Naive thymus-derived CD4-positive, alpha-beta T cell (primary cell): ENCODE results near the gene KDM2A. TPM values are rescaled to one million over a fixed set of nuclear protein-coding genes. Genes with fewer than 3 reads are reported as not detected.

Experiments used
- ATAC-seq: fragments of 150-1000 bp; cut with Tn5 transposase; 2 replicates; pipeline ENCODE4 v1.10.0; 2021; ENCODE audit warnings: mild to moderate bottlenecking, moderate library complexity
- CTCF ChIA-PET: fragments of 350-600 bp; sonication (Branson Sonifier 250); formaldehyde crosslinking; loops from one replicate; lab custom pipeline; 2021; ENCODE audit warnings: antibody characterized with exemption; lab: Charles Lee
- POLR2A ChIA-PET: fragments of 350-600 bp; sonication (Branson Sonifier 250); formaldehyde crosslinking; loops from one replicate; lab custom pipeline; 2021; ENCODE audit warnings: antibody characterized with exemption, inconsistent platforms; lab: Charles Lee
- DNase-seq, 9 donors: peaks; one replicate each; pipeline versions ENCODE4 v3.0.0 to v3.0.0-alpha.2; 2020 to 2022; ENCODE audit warnings: mixed read lengths in 1 of 9
- H3K27ac ChIP-seq: one replicate; pipeline ENCODE4 v1.7.0; 2013; ENCODE audit warnings: mild to moderate bottlenecking, low read depth, low read length, moderate library complexity
- H3K27me3 ChIP-seq, 2 donors: one replicate each; pipeline ENCODE4 v1.7.0; 2013; ENCODE audit warnings: low read length in 2 of 2, mild to moderate bottlenecking in 2 of 2, moderate library complexity in 2 of 2; ENCODE audit not compliant: control insufficient read depth in 2 of 2, insufficient read depth in 2 of 2
- H3K36me3 ChIP-seq, 3 experiments: 1 replicate in 2 of 3; 2 replicates in 1 of 3; pipeline ENCODE4 v1.7.0; 2013; ENCODE audit warnings: low read length in 3 of 3, mild to moderate bottlenecking in 3 of 3, moderate library complexity in 1 of 3; ENCODE audit not compliant: insufficient read depth in 3 of 3, control insufficient read depth in 2 of 3
- H3K4me1 ChIP-seq, 2 donors: one replicate each; pipeline ENCODE4 v1.7.0; 2013; ENCODE audit warnings: low read length in 2 of 2, mild to moderate bottlenecking in 2 of 2, moderate library complexity in 1 of 2; ENCODE audit not compliant: control insufficient read depth in 2 of 2, insufficient read depth in 2 of 2
- H3K4me3 ChIP-seq: 2 replicates; pipeline ENCODE4 v1.7.0; 2013; ENCODE audit warnings: mild to moderate bottlenecking, low read length
- H3K9me3 ChIP-seq, 3 experiments: 1 replicate in 2 of 3; 2 replicates in 1 of 3; pipeline ENCODE4 v1.7.0; 2013; ENCODE audit warnings: low read length in 3 of 3; ENCODE audit not compliant: control insufficient read depth in 2 of 3
- H3K27ac Mint-ChIP-seq, 9 donors: one replicate each; pipeline ENCODE4 v1.8.0; 2020 to 2022; ENCODE audit warnings: mixed read lengths in 9 of 9, mild to moderate bottlenecking in 8 of 9, moderate library complexity in 5 of 9, inconsistent platforms in 2 of 9
- H3K27me3 Mint-ChIP-seq, 5 donors: one replicate each; pipeline ENCODE4 v1.8.0; 2021 to 2022; ENCODE audit warnings: mixed read lengths in 5 of 5, mild to moderate bottlenecking in 1 of 5
- H3K36me3 Mint-ChIP-seq, 5 donors: one replicate each; pipeline ENCODE4 v1.8.0; 2020 to 2022; ENCODE audit warnings: mixed read lengths in 5 of 5, mild to moderate bottlenecking in 3 of 5, inconsistent platforms in 1 of 5
- H3K4me1 Mint-ChIP-seq, 7 donors: one replicate each; pipeline ENCODE4 v1.8.0; 2020 to 2022; ENCODE audit warnings: mixed read lengths in 7 of 7, mild to moderate bottlenecking in 3 of 7, inconsistent platforms in 1 of 7
- H3K4me3 Mint-ChIP-seq, 10 donors: one replicate each; pipeline ENCODE4 v1.8.0; 2020 to 2022; ENCODE audit warnings: mild to moderate bottlenecking in 10 of 10, mixed read lengths in 10 of 10, moderate library complexity in 6 of 10, inconsistent platforms in 2 of 10
- H3K9me3 Mint-ChIP-seq, 11 donors: one replicate each; pipeline ENCODE4 v1.8.0; 2020 to 2022; ENCODE audit warnings: mixed read lengths in 11 of 11, mild to moderate bottlenecking in 4 of 11, inconsistent platforms in 1 of 11, moderate library complexity in 1 of 11
- intact Hi-C, 2 donors: fragments of 100-400 bp; cut with micrococcal nuclease; formaldehyde crosslinking; loops; one replicate each; pipeline ENCODE4 v1.15.1; 2023
- polyA plus RNA-seq, 2 donors: library from polyadenylated mRNA; unstranded; fragments of 300-500 nt; fragmentation: Illumina TruSeq; gene quantifications; one replicate each; pipeline ENCODE4 v1.2.3, GENCODE V29; 2021
- total RNA-seq, 6 experiments: library from RNA in 5 of 6; stranded (reverse) in 5 of 6; gene quantifications; 1 replicate in 5 of 6; 2 replicates in 1 of 6; pipeline ENCODE4 v1.2.3 and lab custom pipeline; 2021 to 2026

The KDM2A gene
- total and polyA plus RNA-seq, 7 experiments from 2014 or later, result 8.7 to 298 (median 223) TPM

DNA sequence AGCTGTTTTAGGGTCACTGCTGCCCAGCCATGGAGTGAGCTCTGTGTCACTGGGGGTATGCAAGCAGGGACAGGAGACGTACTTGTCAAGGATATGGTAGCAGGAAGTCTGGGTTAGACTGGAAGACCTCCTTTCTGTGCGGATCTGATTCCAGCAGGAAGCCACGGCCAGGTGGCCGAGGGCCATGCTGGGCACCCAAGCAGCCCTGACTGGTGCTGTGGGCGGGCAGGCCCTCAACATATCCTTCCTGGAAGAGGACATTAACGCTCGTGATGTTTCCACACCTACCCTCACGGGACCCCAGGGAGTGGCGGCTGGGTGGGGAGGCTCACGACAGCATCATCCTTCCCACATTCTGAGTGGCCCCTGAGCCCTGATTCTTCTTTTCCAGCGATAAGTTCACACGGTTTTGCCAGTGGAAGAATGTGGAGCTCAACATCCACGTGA lies 161.3 kb downstream of the KDM2A start:
- no peak for ATAC-seq
- peak overlapping the region; percentile 93 for H3K27ac ChIP-seq
- peak overlapping the region in 5 of 10 donors; percentile 18 to 99 (median 49) for H3K4me3 Mint-ChIP-seq

DNA sequence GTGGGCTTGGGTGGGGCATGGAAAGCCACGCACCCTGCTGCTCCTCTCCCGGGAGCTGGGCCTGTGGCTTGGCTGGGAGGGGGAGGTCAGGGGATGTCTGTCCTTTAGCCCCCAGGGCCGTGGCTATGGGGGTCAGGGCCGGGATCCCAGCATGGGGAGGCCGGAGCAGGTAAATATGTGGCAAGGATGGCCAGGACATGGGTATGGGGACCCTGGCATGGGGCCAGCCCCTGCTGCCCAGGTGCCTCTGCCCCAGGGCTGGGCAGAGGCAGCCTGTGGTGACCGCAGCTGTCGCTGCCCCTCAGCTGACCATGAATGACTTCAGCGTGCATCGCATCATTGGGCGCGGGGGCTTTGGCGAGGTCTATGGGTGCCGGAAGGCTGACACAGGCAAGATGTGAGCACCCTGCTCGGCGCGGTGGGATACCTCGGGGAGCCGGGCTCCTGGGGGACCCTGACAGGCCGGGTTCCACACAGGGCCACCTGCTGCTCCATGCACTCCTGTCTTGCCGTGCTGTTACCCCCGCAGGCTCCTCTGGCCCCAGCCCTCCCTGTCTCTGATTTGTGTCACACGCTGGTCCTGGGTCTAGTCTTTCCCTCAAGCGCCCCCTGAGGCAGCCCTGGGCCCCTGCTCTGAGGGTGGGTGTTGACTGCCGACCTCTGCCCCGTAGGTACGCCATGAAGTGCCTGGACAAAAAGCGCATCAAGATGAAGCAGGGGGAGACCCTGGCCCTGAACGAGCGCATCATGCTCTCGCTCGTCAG lies 161.9 kb downstream of the KDM2A start:
- Mint-ChIP-seq H3K4me1 (peaks cover 29 to 71% (median 47%) of the 10 kb centered on the region in 7 donors), H3K27me3 (no peaks in the 10 kb centered on the region), H3K27ac (peak overlapping the region in 8 of 9 donors; percentile 9 to 100 (median 95)), H3K9me3 (no peaks in the 10 kb centered on the region), H3K4me3 (peak overlapping the region in 1 of 10 donors; percentile 4), H3K36me3 (peaks cover 3 to 30% (median 8%) of the 10 kb centered on the region in 5 donors)
- Histone ChIP-seq H3K4me3 (no peak overlapping the region), H3K9me3 (no peaks in the 10 kb centered on the region), H3K4me1 (peaks cover 49 to 60% of the 10 kb centered on the region in 2 donors), H3K36me3 (peaks cover 47 to 77% (median 55%) of the 10 kb centered on the region in 3 experiments), H3K27ac (peak overlapping the region; percentile 93), H3K27me3 (no peaks in the 10 kb centered on the region)
- ATAC-seq (no peak), DNase-seq (no peak)
- ChIA-PET POLR2A (interaction anchor here (1.0 to 21.3 kb wide), 4 partner anchors 6 to 41 kb away, joined by 4 to 729 read pairs (median 367); partner anchors contain the start of genes ANKRD13D and GRK2), CTCF (interaction anchor here (0.5 kb wide), 1 partner anchor 741 kb away, joined by 3 read pairs; no protein-coding TSS in a partner anchor)
- intact Hi-C loops, result no loop called here

More for the DNA sequence above, 161.3 kb downstream of the KDM2A start:
- intact Hi-C loops, result no loop called here
- no peaks in the 10 kb centered on the region for H3K9me3 ChIP-seq
- CTCF ChIA-PET, result interaction anchor here (1.5 to 1.8 kb wide), 2 partner anchors 8 to 9 kb away, joined by 3 to 7 read pairs; no protein-coding TSS in a partner anchor
- Mint-ChIP-seq H3K27me3 (no peaks in the 10 kb centered on the region), H3K27ac (peak overlapping the region; percentile 87 to 100 (median 97)), H3K36me3 (peaks cover 3 to 33% (median 8%) of the 10 kb centered on the region in 5 donors), H3K9me3 (no peaks in the 10 kb centered on the region), H3K4me1 (peaks cover 35 to 74% (median 53%) of the 10 kb centered on the region in 7 donors)
- peaks cover 47 to 71% (median 55%) of the 10 kb centered on the region in 3 experiments for H3K36me3 ChIP-seq
- peaks cover 49 to 60% of the 10 kb centered on the region in 2 donors for H3K4me1 ChIP-seq
- H3K27me3 ChIP-seq, result no peaks in the 10 kb centered on the region
- no peak for DNase-seq
- H3K4me3 ChIP-seq, result no peak overlapping the region
- POLR2A ChIA-PET, result interaction anchor here (1.0 to 21.3 kb wide), 4 partner anchors 7 to 40 kb away, joined by 4 to 729 read pairs (median 367); partner anchors contain the start of genes ANKRD13D and GRK2

- peaks cover 26 to 71% (median 45%) of the 10 kb centered on the region in 7 donors for H3K4me1 Mint-ChIP-seq
- Histone ChIP-seq H3K36me3 (peaks cover 47 to 79% (median 57%) of the 10 kb centered on the region in 3 experiments), H3K27me3 (no peaks in the 10 kb centered on the region), H3K4me1 (peaks cover 49 to 60% of the 10 kb centered on the region in 2 donors), H3K9me3 (no peaks in the 10 kb centered on the region), H3K27ac (peak overlapping the region; percentile 93), H3K4me3 (no peak overlapping the region)
- DNase-seq (no peak), ATAC-seq (no peak)
- H3K27ac Mint-ChIP-seq, result peak overlapping the region in 7 of 9 donors; percentile 46 to 100 (median 70)
- no peaks in the 10 kb centered on the region for H3K27me3 Mint-ChIP-seq
- peaks cover 3 to 28% (median 8%) of the 10 kb centered on the region in 5 donors for H3K36me3 Mint-ChIP-seq
- CTCF ChIA-PET, result interaction anchor here (0.6 to 0.9 kb wide), 2 partner anchors 20 to 72 kb away, joined by 3 read pairs; partner anchors contain the start of gene POLD4
- no peak overlapping the region for H3K4me3 Mint-ChIP-seq
- POLR2A ChIA-PET, result interaction anchor here (1.0 to 21.3 kb wide), 4 partner anchors 8 to 21 kb away, joined by 4 to 729 read pairs (median 5); partner anchors contain the start of gene GRK2
- intact Hi-C loops, result no loop called here
- H3K9me3 Mint-ChIP-seq, result no peaks in the 10 kb centered on the region
These were observed 162.6 kb downstream of the KDM2A start for GRCh38 chr11:67281552-67282150.

DNA sequence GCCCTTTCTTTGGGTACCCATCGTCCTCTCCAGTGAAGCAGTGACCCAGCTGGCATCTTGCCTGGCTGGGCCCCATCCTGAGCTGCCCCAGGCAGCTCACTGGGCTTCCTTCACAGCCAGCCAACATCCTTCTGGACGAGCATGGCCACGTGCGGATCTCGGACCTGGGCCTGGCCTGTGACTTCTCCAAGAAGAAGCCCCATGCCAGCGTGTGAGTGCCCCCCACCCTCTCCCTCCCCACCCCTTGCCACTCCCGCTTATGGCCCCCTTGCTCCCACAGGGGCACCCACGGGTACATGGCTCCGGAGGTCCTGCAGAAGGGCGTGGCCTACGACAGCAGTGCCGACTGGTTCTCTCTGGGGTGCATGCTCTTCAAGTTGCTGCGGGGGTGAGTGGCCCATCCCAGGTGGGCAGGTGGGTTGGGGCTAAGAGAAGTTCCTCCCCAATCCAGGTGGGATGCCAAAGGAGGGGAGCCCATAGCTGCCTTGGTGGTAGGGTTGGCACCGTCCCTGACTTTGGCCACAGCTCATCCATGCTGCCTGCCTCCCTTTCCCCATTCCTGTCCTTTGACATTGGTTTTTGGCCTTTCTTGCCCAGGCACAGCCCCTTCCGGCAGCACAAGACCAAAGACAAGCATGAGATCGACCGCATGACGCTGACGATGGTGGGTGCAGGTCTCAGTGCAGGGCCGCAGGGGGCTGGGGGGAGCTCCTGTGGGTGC lies 163.3 kb downstream of the KDM2A start:
- H3K27ac ChIP-seq, result peak overlapping the region; percentile 93
- ATAC-seq, result no peak
- peaks cover 49 to 60% of the 10 kb centered on the region in 2 donors for H3K4me1 ChIP-seq
- intact Hi-C loops, result no loop called here
- Mint-ChIP-seq H3K4me1 (peaks cover 26 to 71% (median 46%) of the 10 kb centered on the region in 7 donors), H3K36me3 (peaks cover 3 to 27% (median 8%) of the 10 kb centered on the region in 5 donors), H3K27ac (peak overlapping the region; percentile 48 to 100 (median 81)), H3K27me3 (no peaks in the 10 kb centered on the region), H3K9me3 (no peaks in the 10 kb centered on the region), H3K4me3 (peak overlapping the region in 2 of 10 donors; percentile 35 to 41)
- H3K4me3 ChIP-seq, result no peak overlapping the region
- POLR2A ChIA-PET, result interaction anchor here (1.0 to 21.3 kb wide), 5 partner anchors 9 to 157 kb away, joined by 3 to 729 read pairs (median 4); partner anchors contain the start of gene GRK2
- no peaks in the 10 kb centered on the region for H3K27me3 ChIP-seq
- CTCF ChIA-PET, result interaction anchor here (0.6 to 0.9 kb wide), 3 partner anchors 20 to 202 kb away, joined by 3 read pairs; partner anchors contain the start of gene POLD4
- no peaks in the 10 kb centered on the region for H3K9me3 ChIP-seq
- no peak for DNase-seq
- peaks cover 47 to 79% (median 58%) of the 10 kb centered on the region in 3 experiments for H3K36me3 ChIP-seq

DNA sequence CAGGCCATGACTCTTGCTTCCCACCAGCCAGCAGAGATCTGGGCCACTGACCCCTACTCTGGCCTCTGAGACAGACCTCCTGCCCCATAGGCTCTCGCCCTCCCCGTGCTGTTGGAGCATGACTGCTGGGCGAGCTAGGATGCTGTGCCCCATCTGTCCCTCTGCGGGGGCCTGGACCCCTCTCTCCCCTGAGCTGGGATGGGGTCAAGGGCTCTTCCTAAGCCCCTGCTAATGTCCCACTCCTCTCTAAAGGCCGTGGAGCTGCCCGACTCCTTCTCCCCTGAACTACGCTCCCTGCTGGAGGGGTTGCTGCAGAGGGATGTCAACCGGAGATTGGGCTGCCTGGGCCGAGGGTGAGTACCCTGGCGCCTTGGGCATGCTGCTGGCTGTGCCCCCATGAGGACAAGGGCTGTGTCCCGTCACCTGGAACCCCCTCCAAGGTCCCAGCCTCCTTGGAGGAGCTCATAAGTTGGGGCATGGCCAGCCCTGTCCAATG lies 163.9 kb downstream of the KDM2A start:
- no peak for ATAC-seq
- intact Hi-C loops, result no loop called here
- Histone ChIP-seq H3K36me3 (peaks cover 47 to 79% (median 58%) of the 10 kb centered on the region in 3 experiments), H3K4me1 (peaks cover 51 to 62% of the 10 kb centered on the region in 2 donors), H3K27ac (peak overlapping the region; percentile 93), H3K9me3 (no peaks in the 10 kb centered on the region), H3K27me3 (no peaks in the 10 kb centered on the region), H3K4me3 (no peak overlapping the region)
- ChIA-PET CTCF (interaction anchor here (1.2 to 1.5 kb wide), 2 partner anchors 12 to 34 kb away, joined by 3 read pairs; no protein-coding TSS in a partner anchor), POLR2A (interaction anchor here (0.7 to 21.3 kb wide), 8 partner anchors 8 to 156 kb away, joined by 3 to 729 read pairs (median 4); partner anchors contain the start of gene GRK2)
- Mint-ChIP-seq H3K27ac (peak overlapping the region; percentile 48 to 100 (median 81)), H3K9me3 (peaks cover 0 to 3% (median 0%) of the 10 kb centered on the region in 11 donors), H3K4me3 (no peak overlapping the region), H3K36me3 (peaks cover 3 to 28% (median 12%) of the 10 kb centered on the region in 5 donors), H3K27me3 (no peaks in the 10 kb centered on the region), H3K4me1 (peaks cover 26 to 71% (median 46%) of the 10 kb centered on the region in 7 donors)
- DNase-seq, result no peak
